Thyroid gland (tissue), 4 donors: Measurements from ENCODE around the gene GRIK4.

Experiments used
- POLR2A ChIP-seq, 2 donors: fragments of 450-650 bp; IDR thresholded peaks; one replicate each; pipeline ENCODE4 v1.6.1; 2017; ENCODE audit warnings: antibody characterized with exemption in 2 of 2, mild to moderate bottlenecking in 2 of 2, moderate library complexity in 1 of 2
- TF ChIP-seq, protein P1 (sequence below), 6 experiments: fragments of 200-600 bp in 3 of 6; fragments of 450-650 bp in 3 of 6; sonication (generic) in 3 of 6; IDR thresholded peaks; one replicate each; pipeline ENCODE4 v1.5.1; 2016 to 2019; ENCODE audit warnings: antibody characterized with exemption in 6 of 6, mild to moderate bottlenecking in 2 of 6, inconsistent platforms in 1 of 6, moderate library complexity in 1 of 6

DNA sequence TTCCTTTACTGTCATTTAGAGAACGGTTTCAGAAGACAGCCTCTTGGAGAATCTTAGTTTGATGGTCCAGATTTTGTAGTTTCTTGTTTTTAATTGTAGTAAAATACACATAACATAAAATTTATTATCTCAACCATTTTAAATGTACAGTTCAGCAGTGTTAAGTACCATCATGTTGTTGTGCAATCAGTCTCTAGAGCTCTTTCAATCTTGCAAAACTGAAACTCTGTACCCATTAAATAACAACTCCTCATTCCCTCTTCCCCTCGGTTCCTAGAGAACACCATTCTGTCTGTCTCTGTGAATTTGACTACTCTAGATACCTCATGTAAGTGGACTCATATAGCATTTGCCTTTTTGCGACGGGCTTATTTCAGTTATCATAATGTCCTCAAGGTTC, 69.8 kb downstream of the GRIK4 start:
- TF ChIP-seq, protein P1, sequence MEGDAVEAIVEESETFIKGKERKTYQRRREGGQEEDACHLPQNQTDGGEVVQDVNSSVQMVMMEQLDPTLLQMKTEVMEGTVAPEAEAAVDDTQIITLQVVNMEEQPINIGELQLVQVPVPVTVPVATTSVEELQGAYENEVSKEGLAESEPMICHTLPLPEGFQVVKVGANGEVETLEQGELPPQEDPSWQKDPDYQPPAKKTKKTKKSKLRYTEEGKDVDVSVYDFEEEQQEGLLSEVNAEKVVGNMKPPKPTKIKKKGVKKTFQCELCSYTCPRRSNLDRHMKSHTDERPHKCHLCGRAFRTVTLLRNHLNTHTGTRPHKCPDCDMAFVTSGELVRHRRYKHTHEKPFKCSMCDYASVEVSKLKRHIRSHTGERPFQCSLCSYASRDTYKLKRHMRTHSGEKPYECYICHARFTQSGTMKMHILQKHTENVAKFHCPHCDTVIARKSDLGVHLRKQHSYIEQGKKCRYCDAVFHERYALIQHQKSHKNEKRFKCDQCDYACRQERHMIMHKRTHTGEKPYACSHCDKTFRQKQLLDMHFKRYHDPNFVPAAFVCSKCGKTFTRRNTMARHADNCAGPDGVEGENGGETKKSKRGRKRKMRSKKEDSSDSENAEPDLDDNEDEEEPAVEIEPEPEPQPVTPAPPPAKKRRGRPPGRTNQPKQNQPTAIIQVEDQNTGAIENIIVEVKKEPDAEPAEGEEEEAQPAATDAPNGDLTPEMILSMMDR (IDR thresholded peaks at IDR 0.05), result no peak
- no peak for TF ChIP-seq POLR2A (IDR thresholded peaks at IDR 0.05)
